CD1c-positive myeloid dendritic cell (primary cell): Measurements from ENCODE around the gene CACNA2D3.

Experiments used
- DNase-seq: peaks from one replicate; pipeline ENCODE4 v3.0.0-alpha.2; 2016; ENCODE audit errors: extremely low spot score

CACNA2D3 gene

DNA sequence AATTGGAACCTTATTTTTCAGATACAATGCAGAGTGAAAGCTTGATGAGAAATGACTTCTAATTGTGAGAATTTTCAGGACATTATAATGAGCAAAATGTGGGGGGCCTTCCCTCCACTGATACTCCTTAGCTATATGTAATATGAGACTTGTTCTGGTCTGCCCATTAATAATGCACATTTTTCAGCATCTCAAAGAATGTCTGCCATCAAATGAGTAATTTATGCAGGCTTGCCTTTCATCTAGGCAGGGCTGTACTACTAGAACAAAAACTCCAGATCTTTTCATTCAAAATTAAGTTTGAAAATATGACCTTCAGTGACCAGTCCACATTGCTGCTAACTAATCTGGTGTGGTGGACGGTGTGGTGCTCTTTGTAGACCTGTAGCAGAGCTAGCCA is 678.1 kb downstream of the CACNA2D3 start:
- DNase-seq: no peak

DNA sequence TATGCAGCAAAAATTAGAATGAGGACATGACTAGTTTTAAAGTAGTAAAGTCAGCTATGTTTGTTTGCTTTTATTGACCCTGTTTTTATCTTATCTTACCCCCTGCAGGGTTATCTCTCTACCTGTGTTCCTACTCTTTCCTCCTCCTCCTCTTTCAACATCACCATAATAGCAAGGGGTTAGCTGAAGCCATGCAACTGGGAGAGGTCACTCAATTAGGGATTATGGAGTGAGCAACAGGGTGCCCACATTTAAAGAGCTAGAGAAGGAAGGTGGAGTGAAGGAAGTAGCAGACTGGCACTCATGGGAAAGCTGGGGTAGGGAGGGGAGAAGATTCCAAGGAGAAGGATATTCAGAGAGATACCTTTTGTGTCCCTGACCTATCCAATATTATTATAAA is 679.6 kb downstream of the CACNA2D3 start:
- no peak for DNase-seq

DNA sequence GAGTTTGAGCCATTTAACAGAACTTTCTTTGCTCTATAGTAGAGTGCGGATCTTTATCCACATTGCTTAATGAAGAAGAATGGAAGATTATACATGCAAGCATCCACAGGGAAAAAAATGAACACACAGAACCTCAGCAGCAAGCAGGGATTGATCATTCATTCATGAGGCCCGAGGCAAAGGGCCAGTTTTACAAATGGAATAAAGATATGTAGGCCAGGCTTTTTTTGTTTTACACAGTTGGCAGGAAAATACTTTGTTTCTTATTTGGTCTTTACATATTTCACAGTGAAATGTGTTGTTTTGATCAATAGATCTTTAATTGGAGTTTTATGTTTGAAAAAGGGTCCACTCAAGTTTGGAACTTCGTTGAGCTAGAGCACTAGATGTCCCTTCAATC is 688.0 kb downstream of the CACNA2D3 start:
- DNase-seq: no peak

DNA sequence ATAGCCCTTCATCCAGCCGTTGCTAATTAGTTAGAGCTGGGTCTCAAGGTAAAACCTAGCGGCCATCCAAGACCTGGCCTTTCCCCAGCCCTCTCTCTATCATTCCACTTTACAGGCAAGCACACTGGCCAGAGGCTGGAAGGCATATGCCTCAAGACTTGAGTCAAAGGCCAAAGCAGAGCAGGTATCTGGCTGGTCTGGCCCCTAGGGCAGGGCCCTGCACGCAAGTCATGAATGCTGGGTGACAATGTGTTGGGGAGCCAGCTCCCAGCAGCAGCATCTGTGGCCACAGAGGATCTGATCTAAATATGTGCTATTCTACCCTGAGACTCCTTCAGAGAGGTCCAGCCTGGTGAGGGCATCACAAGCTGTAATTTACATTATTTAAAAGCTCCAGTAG is 691.9 kb downstream of the CACNA2D3 start:
- no peak for DNase-seq

DNA sequence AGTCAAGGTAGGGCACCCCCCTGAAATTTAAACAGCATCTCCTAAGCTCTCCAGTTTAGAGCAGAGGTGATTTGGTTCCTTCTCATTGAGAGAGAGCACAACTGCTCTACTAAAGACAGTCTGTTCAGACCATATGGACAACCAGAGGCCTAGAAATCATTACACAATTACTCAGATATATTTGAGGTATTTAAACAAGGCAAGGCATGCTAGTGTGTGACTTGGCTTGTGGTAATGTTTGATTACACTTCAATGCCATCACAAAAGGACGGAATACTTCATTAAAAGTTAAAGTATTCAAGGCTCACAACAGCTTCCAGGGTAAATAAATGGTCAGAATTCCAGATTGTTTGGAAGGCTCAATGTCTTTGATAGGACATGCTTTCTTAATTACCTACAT is 695.3 kb downstream of the CACNA2D3 start:
- DNase-seq: no peak

DNA sequence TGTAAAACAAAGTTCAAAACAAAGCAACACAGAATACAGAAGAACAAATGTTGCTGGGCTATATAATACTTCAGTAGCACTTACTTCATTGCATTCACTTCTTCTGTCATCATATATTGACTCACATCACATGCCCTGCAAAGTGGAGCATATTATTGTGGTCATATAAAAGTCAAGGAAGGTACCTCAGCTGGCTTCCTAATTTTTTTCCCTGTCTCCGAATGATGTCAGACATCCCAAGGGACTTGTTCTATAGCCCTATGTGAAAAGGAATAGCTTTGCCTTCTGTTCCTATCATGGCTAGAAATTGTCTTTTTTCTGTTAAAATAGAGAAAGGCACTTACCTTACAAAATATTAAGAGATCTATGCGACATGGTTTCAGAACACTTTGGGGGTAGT is 696.1 kb downstream of the CACNA2D3 start:
- DNase-seq: no peak

DNA sequence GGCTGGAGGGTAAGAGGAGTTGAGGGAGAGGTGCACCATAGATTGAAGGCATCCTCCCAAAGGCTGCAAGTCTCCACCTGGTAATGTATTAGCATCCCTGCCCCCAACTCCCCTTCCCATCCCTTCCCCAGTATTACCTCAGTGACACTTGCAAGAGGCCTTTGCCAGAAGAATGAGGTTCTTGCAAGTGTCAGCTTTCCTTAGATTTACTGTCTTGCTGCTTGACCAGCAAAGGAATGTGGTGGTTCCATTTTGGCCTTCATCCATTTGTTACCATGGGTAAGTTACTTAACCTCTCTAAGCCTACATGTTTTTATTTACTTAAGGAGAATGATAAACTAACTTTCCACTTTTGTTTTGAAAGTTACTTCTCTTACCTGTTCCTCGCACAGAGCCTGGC is 696.6 kb downstream of the CACNA2D3 start:
- no peak for DNase-seq

DNA sequence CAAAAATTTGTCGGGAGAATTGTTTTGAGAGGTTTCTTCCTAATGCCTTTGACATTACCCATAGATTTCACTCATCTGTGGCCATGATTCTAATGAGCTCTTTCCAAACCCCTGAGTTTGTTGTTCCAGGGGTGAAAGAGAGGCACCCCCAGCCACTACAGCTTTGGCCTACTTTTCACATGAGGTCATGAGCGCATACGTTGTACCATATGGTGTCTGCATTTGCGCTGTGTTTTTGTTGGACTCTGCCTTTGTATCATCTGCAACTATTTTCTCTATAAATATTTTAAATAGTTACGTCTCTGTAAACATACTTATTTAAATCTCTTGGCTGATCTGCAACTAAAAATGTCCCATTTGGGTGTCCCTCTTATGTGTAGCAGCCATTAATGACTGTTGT is 697.6 kb downstream of the CACNA2D3 start:
- DNase-seq: no peak

DNA sequence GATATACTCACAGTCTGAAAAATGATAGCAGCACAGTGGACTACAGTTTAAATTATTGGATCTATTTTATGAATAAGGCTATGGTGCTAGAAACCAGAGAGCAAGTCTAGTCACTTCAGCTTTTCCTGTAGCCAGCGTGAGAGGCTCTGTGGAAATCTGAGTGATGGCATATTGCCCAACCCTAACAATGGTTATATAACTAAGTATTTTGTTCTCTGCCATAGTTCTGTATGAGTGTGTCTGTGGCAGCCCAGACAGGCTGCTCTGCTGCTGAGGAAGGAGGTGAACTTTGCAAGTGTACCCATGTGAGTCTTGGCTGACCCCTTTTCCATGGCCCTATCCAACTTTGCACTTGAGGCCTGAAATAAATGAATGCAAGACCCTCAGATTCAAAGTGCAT is 699.9 kb downstream of the CACNA2D3 start:
- DNase-seq: no peak

DNA sequence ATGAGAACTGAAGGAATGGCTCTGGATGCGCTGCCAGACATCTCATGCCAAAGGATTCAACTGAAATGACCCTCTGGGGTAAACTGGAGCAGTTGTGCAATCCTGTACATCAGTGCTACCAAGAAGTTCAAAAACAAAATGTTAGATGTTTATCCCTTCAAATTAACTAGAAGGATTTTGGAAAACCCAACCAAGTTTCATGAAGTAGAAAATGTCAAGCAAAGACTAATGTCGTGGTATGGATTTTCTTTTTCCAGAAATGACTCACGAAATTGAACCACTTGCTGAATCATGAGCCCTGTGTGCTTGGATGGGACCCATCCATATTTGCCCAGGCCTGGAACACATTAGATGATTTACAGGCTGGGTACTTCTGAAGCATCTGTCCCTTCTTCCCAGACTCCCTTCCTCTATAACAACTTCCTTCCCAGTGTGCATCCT is 703.9 kb downstream of the CACNA2D3 start:
- DNase-seq: no peak

DNA sequence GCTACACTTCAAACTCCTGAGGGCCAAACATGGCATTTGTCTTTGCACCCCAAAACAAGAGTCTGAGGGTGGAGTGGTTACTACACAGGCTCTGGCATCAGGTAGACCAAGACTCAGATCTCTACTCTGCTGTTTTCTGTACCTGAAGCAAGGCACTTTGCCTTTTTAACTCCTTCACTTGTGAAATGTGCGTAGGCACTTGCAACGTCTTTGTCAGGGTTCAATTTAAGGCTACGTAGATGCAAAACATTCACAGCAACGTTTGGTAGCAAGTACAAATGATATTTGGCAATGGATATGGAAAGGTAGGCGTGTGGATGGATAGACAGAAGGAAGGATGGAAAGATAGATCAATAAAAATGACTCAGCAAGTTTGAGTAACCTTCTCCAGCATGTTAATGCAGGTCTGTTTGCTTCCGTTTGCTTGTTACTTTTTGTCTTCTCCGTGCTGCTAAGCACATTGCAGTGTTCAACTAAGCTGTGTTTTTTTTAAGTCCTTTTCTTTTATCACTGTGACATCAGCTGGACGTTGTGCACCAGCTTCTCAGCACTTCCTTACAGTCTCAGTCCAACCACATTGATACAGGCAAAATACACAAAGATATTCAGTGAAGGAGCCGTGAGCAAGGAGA is 704.8 kb downstream of the CACNA2D3 start:
- no peak for DNase-seq

DNA sequence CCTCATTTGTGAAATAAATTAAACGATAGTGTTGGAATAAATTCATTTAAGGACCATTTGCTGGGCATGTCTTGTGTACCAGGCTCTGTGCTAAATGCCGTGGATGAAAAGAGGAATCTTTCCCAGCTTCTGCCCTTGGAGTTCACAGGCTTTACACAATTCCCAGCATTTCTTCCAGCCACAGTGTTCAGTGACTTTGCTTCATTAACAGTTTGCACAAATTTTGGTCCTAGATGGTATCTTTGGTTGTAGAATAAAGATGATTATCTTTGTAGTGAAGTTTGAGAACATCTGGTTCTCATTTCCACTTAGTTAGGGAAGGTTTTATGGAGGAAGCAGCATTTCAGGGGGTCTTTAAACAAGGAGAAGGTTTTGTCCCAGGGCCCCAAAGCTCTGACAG is 705.4 kb downstream of the CACNA2D3 start:
- no peak for DNase-seq

DNA sequence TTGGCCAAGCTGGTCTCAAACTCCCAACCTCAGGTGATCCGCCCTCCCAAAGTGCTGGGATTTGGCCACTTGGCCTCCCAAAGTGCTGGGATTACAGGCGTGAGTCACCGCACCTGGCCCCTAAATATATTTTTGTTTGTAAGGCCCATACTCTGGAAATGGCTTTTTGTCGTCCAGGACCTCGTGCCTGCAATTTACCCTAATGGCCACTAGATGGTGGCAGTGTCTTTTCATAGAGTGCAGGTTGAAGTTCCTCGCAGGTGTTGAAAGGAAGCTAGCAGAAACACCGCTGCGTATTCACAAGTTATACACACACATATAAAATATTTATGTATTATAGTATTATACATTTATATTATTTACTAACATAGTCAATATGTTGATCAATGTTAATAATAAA is 708.3 kb downstream of the CACNA2D3 start:
- DNase-seq: peak; percentile 35

DNA sequence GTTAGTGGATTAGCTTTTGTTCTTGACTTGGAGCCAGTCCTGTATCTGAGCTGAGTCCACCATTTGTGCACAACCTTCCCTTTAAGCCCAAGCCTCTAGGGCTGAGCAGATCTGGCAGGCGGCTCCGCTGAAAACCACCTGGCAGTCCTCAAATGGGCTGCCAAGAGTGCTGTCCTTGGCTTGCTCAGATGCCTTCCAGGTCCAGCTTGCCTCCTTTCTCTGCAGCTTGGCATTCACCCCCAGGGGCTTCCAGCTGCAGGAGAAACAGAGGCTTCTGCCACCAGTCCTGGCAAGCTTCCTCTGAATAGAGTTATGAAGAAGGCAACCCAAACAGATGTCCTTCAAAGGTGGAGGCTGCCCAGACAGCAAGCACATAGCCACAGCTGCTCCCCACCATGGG is 708.8 kb downstream of the CACNA2D3 start:
- DNase-seq: no peak

DNA sequence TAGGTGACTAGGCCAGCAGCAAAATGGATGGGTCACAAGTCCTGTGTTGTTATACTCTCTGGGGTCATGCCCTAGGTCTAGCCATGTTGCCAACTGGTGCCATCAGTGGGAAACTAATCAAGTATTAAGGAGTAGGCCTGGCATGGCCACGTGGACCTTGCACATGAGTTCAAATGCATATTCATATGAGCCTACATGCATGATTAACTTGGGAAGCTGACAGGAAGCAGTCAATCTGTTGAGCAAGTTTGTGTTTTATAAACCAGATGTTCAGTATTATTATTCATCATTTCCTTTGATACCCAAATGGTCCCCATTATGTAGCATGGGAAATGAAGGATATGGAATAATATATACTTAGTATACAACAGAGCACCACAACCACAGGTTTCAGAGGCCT is 710.5 kb downstream of the CACNA2D3 start:
- no peak for DNase-seq

DNA sequence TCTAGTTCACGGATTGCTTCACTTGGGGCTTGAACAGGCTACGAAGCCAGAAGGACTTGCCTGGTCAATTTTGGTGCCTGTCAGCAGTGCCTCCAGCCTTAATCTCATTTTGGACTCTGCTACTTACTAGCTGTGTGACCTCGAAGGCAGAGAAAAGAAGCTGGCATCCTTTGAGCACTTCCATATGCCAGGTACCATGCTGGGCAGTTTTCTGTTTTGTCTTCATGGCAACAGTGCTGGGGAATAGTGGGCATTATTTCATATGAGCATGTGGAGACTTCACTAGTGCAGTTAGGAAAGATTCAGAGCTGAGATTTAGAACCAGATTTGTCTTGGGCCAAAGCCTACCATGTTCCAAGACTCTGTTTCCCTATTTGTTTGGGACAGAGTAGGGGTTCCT is 713.3 kb downstream of the CACNA2D3 start:
- DNase-seq: no peak

DNA sequence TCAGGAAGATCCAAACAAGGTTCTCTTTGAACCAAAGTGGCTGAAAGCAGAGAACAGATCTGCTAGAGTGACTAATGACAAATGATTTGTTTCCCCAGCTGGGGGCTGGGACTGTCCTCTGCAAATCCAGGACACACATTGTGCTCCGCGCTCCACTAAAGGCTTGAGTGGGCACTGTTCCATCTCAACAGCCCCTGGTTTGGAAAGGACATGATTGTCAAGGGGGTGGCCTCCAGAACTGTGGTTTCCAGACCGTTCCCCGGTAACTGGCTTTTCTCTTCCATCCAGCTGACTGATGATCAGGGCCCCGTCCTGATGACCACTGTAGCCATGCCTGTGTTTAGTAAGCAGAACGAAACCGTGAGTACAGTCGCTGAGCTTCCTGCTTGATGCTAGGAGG is 714.5 kb downstream of the CACNA2D3 start:
- DNase-seq: no peak

DNA sequence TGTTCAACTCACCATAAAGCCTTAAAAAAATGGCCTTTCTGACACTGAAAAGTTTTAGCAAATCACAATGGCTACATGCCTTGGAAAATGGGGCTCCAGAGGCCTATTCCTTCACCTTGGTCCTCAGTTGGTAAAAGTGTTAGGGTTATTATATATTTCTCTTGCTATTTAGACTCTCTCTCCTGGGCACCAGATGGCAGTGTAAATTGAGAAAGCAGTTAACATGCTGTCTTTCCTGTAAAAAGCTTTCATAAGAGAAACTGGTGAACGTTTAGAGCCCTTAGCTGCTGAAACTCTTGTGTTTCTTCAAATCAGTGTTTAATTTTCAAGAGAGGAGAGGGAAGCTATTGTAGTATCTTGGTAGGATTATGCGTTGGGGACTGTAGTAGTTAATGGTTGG is 715.6 kb downstream of the CACNA2D3 start:
- no peak for DNase-seq

DNA sequence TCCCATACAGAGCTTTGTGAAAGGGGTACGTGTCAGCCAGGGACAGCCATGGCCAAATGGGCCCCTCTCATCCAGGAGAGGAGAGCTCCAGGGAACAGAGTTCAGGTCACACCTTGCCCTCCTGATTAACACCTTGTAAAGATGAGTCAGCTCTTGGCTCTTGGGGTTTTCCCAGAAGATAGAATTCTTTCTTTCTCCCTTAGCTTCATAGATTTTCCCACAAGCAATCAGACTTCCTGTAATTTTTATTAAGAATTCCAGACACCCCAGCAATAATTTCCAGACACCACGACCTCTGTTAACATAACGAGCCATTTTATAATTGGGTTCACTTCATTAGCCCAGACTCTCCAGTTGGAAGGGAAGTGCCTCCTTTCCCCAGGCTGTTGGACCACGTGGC is 719.1 kb downstream of the CACNA2D3 start:
- no peak for DNase-seq

DNA sequence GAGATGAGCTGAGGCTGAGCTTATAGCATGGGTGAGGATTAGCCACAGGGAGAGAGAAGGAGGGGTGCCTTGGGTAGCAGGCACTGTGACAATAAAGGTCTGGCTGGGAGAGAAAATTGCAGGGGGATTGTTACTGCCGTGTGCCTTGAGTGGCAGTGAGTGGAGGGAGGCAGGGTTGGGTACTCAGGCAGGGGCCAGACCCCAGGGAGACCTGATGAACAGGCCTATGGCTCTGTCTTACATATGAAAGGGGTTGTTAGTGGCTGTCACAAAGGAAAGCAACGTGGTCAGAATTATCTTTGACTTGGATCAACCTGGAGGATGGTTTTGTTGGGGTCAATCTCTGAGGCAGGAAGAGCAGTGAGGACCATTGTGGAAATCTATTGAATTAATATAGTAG is 721.0 kb downstream of the CACNA2D3 start:
- no peak for DNase-seq

DNA sequence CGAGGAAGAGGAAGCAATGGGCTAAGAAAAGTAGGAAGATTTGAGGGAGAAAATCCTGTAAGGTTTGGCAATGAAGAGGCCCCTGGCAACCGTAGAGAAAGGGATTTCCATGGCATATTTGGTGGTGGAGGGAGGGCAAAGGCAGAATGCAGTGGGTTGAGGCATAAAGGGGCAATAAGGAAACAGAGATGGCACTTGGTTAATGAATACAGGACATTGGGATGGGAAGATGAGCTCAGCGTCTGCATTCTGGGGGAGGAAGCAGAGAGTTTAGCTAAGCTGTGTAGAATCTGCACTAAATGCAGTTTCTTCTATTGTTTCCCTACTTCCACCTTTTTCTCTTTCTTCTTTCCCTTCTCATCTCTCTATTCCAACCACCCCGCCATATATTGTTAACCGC is 721.9 kb downstream of the CACNA2D3 start:
- DNase-seq: no peak

DNA sequence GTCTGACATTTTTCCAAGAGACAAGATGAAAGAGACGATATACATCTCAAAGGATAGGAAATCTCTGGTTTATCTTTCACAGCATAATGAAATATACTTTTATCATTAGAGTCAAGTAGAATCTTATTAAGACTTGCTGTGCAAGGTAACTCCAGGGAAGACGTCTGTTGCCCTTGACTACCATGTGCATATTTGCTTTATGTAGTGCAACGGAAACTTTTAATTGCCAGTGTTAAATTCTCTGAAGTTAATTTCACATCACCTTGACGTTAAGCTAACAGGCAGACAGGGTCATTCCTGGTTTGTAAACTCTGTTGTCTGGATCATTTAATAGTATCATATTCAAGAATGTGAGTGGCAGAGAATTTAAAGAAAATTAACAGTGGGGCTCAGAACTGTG is 722.7 kb downstream of the CACNA2D3 start:
- no peak for DNase-seq

DNA sequence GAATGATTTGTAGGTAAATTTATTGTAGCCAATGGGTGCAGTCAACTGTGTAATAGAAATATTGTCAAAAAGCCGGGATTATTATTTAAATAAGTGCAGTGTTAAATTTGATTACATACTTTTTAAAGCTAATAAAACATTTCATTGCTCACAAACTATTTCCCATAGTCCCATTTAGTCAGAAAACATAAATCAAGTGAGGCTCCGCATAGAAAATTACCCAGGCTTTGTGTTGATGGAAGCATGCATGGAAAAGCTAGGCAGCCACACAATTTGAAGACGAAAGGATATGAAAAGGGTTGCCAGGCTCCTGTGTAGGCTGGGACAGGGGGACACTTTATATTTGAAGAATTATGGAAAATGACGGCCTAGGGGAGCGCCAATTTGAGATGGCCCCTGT is 723.2 kb downstream of the CACNA2D3 start:
- no peak for DNase-seq

DNA sequence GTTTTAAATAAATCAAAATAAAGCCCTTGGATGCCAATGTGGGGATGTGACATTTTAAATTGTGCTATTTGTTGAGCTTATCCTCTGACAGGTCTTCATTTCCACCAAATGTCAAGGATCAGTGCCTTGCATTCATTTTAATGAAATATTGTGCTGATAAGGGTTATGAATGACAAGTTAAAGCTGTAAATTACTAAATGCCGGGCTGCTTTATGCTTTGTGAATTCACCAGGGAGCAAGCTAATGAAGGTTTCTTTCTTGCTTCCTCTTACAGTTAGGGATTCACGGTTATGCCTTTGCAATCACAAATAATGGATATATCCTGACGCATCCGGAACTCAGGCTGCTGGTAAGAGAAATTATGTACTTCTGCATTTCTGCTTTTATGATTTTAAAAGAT is 723.8 kb downstream of the CACNA2D3 start:
- no peak for DNase-seq

DNA sequence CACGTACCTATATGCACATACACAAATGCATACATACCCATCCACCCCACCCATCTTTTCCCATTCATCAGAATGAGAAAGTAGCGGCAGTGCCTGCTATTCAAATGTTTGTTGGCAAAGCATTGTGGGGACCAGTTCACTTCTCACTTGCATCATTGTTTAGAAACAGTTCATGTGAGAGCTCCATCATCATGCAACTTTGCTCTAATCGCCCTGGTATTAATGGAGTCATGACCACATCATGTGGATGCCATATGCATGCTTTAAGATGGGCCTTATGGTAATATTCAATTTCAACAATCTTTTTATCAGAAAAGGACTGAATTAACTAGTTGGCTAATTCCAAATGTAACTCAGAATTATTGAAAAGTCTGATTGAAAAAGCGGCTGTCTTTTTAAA is 725.0 kb downstream of the CACNA2D3 start:
- no peak for DNase-seq
